ENCODE measurements around the gene PRAMEF12.

DNA sequence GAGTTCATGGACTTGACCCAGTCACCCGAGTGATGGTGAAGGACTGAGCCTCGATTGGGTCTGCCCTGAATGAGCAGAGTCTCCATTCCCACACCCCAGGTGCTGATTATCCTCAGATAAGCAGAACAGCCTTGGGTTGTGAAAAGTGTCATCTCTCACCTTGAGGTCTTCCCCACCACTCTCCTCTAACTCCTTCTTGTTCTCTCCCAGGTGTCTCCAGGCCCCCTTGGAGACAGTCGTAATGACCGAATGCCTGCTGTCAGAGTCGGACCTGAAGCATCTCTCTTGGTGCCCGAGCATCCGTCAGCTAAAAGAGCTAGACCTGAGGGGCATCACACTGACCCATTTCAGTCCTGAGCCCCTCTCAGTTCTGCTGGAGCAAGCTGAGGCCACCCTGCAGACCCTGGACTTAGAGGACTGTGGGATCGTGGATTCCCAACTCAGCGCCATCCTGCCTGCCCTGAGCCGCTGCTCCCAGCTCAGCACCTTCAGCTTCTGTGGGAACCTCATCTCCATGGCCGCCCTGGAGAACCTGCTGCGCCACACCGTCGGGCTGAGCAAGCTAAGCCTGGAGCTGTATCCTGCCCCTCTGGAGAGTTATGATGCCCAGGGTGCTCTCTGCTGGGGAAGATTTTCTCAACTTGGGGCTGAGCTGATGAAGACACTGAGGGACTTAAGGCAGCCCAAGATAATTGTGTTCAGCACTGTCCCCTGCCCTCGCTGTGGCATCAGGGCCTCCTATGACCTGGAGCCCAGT, 3.4 kb downstream of the PRAMEF12 start:
- TF ChIP-seq, protein P1, sequence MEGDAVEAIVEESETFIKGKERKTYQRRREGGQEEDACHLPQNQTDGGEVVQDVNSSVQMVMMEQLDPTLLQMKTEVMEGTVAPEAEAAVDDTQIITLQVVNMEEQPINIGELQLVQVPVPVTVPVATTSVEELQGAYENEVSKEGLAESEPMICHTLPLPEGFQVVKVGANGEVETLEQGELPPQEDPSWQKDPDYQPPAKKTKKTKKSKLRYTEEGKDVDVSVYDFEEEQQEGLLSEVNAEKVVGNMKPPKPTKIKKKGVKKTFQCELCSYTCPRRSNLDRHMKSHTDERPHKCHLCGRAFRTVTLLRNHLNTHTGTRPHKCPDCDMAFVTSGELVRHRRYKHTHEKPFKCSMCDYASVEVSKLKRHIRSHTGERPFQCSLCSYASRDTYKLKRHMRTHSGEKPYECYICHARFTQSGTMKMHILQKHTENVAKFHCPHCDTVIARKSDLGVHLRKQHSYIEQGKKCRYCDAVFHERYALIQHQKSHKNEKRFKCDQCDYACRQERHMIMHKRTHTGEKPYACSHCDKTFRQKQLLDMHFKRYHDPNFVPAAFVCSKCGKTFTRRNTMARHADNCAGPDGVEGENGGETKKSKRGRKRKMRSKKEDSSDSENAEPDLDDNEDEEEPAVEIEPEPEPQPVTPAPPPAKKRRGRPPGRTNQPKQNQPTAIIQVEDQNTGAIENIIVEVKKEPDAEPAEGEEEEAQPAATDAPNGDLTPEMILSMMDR (conservative IDR thresholded peaks at IDR 0.05 in 1 of 2, IDR thresholded peaks at IDR 0.05 in 1 of 2; ENCODE audit: extremely low read depth in 1 of 2, insufficient read depth in 1 of 2, low read depth in 1 of 2, low read length in 2 of 2), result no peak
- TF ChIP-seq EZH2 (IDR thresholded peaks at IDR 0.05; ENCODE audit: borderline replicate concordance, low read length), result no peak

Measured in mammary epithelial cell (primary cell).